ENCODE results near the gene EPS8L3.

EPS8L3 gene, protein sequence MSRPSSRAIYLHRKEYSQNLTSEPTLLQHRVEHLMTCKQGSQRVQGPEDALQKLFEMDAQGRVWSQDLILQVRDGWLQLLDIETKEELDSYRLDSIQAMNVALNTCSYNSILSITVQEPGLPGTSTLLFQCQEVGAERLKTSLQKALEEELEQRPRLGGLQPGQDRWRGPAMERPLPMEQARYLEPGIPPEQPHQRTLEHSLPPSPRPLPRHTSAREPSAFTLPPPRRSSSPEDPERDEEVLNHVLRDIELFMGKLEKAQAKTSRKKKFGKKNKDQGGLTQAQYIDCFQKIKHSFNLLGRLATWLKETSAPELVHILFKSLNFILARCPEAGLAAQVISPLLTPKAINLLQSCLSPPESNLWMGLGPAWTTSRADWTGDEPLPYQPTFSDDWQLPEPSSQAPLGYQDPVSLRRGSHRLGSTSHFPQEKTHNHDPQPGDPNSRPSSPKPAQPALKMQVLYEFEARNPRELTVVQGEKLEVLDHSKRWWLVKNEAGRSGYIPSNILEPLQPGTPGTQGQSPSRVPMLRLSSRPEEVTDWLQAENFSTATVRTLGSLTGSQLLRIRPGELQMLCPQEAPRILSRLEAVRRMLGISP
- total RNA-seq: 0 reads per million in 3 donors

DNA sequence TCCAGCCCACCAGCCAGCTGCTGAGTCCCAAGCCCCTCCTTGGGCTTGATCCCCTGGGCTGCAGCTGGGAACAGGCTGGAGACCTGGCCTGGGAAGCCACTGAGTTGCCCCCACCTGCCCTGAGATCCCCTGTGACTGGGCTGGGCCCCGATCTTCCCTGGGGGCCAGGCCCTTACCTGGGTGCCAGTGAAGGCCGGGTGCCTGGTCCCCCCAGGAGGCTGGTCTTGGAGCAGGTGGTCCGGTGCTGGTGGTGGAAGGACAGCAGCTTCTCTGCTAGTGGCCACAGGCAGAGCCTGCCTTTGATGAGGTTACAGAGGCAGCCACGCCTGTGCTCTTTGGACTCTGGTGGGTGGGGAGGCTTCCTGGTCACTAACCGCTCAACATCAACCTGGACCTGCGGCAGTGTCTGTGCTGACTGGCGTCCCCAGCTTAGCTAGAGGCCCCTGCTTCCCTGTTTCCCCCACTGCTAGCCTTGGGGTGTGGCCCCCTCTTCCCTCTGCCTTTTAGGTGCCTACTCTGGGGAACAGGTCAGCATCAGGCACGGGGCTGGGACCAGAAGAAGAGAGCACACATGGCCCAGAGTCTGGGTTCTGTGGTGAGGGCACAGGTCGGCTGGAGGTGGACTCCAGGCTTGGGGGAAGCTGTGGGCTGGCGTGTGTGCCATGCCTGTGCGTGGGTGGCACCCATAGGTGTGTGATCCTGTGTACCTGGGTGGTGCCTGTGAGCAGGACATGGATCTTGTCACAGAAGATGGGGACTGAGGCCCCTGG is at the start of gene EPS8L3:
Gene EPS8L3 (minus strand): TSS at position 278 of the 770 bp plus-strand sequence. CDS start 2,174 bp downstream, outside the sequence.
- DNase-seq: no peak
- H3K27me3 ChIP-seq (replicated peaks; ENCODE audit: control insufficient read depth, insufficient read depth, low read length, poor library complexity, severe bottlenecking): peaks cover 4% of the 10 kb centered on the region
- no peak within 1 kb of the TSS for H3K27ac ChIP-seq (ENCODE audit: insufficient read depth, low read length, poor library complexity, severe bottlenecking)
- H3K36me3 ChIP-seq (ENCODE audit: control insufficient read depth, insufficient read depth, low read length): no peaks in the 10 kb centered on the region
- no peaks in the 10 kb centered on the region for H3K4me1 ChIP-seq (ENCODE audit: control insufficient read depth, insufficient read depth, low read length, poor library complexity, severe bottlenecking)
- H3K9me3 ChIP-seq (ENCODE audit: control insufficient read depth, low read length): no peaks in the 10 kb centered on the region
- H3K4me3 ChIP-seq (ENCODE audit: insufficient read depth, low read depth, low read length, poor library complexity, severe bottlenecking): no peak within 1 kb of the TSS

DNA sequence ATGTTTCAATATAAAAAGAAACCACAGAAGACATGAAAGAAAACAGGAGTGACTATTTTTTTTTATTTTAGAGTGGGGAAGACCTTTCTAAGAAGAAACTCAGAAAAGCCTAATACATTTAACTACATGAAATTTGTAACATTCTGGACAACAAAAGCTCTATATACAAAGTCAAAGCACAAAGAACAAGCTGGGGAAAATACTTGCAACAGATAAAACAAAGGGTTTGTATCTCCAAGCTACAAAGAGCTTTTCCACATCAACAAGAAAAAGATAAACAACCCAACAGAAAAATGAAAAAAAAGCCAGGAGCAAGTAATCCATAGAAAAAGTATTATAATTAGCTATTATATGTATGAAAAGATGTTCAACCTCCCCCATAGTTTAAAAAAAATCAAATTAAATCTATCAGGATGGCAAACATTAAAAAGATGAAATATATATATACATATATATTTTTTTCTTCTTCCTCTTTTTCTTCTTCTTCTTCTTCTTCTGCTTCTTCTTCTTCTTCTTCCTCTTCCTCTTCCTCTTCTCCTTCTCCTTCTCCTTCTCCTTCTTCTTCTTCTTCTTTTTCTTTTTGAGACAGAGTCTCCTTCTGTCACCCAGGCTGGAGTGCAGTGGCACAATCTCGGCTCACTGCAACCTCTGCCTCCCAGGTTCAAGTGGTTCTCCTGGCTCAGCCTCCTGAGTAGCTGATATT is 49.1 kb upstream of the EPS8L3 start:
- H3K27me3 ChIP-seq (replicated peaks; ENCODE audit: control insufficient read depth, insufficient read depth, low read length, poor library complexity, severe bottlenecking): no peaks in the 10 kb centered on the region
- DNase-seq: no peak
- H3K4me1 ChIP-seq (ENCODE audit: control insufficient read depth, insufficient read depth, low read length, poor library complexity, severe bottlenecking): peaks cover 5% of the 10 kb centered on the region
- H3K27ac ChIP-seq (ENCODE audit: insufficient read depth, low read length, poor library complexity, severe bottlenecking): no peak overlapping the region
- H3K36me3 ChIP-seq (ENCODE audit: control insufficient read depth, insufficient read depth, low read length): no peaks in the 10 kb centered on the region
- H3K4me3 ChIP-seq (ENCODE audit: insufficient read depth, low read depth, low read length, poor library complexity, severe bottlenecking): no peak overlapping the region
- no peaks in the 10 kb centered on the region for H3K9me3 ChIP-seq (ENCODE audit: control insufficient read depth, low read length)

DNA sequence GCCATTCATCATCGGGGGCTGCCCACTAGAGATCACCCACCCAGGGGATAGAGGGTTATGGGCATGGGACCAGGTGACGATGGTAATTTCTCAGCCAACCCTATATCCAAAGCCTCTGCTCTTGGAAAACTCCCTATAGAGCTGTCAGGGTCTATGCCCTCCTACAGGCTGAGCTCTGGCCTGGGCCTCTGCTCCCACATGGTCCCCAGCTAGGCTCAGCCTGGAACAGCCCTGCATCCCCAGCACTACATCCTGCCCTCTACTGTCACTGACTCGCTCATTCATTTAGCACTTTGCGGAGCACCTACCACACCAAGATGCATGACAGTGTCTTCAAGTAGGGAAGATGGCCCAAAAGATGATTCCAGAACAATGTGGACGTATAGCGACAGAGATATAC is 45.0 kb upstream of the EPS8L3 start:
- H3K4me3 ChIP-seq (ENCODE audit: insufficient read depth, low read depth, low read length, poor library complexity, severe bottlenecking): no peak overlapping the region
- peaks cover 36% of the 10 kb centered on the region for H3K4me1 ChIP-seq (ENCODE audit: control insufficient read depth, insufficient read depth, low read length, poor library complexity, severe bottlenecking)
- no peaks in the 10 kb centered on the region for H3K36me3 ChIP-seq (ENCODE audit: control insufficient read depth, insufficient read depth, low read length)
- H3K9me3 ChIP-seq (ENCODE audit: control insufficient read depth, low read length): no peaks in the 10 kb centered on the region
- no peak overlapping the region for H3K27ac ChIP-seq (ENCODE audit: insufficient read depth, low read length, poor library complexity, severe bottlenecking)
- no peaks in the 10 kb centered on the region for H3K27me3 ChIP-seq (replicated peaks; ENCODE audit: control insufficient read depth, insufficient read depth, low read length, poor library complexity, severe bottlenecking)
- no peak for DNase-seq

DNA sequence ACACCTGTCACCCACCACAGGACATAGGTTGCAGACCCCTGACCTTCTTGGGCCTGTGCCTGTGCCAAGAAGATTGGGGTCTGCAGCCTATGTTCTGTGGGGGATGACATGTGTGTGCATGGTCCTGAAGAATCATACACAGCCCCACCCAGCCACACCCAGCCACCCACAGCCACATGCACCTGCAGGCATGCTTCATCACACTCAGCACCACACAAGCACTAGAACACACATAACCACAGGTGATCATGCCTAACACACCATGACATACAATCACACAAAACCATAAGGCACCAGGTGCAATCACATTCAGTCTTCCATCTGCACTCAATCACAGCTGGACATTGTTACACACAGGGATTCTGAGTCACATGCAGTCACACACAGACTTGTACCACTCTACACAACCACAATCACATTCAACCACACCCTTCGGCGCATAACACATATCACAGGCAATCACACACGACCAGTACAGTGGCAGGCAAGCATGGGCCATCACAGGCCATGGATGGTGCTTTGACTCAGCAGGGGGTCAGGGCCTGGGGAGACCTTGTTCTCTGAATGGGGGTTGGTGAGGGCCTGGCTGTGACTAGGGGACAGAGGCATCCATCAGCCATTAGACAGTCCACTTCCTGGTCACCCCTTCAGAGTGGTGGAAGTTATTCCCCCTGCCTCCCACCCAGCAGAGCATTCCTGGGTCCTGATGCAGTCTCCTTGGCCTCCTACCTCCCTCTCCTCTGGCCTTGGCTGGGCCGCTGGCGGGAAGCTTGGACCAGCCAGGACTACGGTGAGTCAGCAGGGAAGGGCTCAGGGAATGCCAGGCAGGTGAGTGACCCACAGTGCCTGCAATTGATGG is 44.3 kb upstream of the EPS8L3 start:
- Histone ChIP-seq H3K4me3 (ENCODE audit: insufficient read depth, low read depth, low read length, poor library complexity, severe bottlenecking) (no peak overlapping the region), H3K4me1 (ENCODE audit: control insufficient read depth, insufficient read depth, low read length, poor library complexity, severe bottlenecking) (peaks cover 42% of the 10 kb centered on the region), H3K36me3 (ENCODE audit: control insufficient read depth, insufficient read depth, low read length) (no peaks in the 10 kb centered on the region), H3K27ac (ENCODE audit: insufficient read depth, low read length, poor library complexity, severe bottlenecking) (no peak overlapping the region), H3K27me3 (replicated peaks; ENCODE audit: control insufficient read depth, insufficient read depth, low read length, poor library complexity, severe bottlenecking) (no peaks in the 10 kb centered on the region), H3K9me3 (ENCODE audit: control insufficient read depth, low read length) (no peaks in the 10 kb centered on the region)
- no peak for DNase-seq

DNA sequence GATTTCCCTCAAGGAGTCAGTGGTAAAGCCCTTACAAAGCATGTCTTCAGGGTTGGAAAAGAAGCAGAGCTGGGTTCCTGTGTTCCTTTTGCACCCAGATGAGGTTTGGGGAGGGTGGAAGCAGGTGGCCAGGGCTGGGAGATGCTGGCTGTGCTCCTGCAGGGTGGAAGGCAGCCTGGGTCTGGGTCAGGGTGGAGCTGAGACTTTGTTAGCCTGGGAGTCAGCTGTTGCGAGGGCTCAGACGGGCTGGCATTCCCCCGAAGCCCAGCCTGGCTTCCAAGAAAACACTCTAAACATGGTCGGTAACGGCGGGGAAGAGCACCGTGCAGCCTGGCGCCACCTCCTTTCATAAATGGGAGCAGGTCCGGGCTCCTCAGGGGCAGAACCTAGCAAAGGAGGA is 43.7 kb upstream of the EPS8L3 start:
- Histone ChIP-seq H3K9me3 (ENCODE audit: control insufficient read depth, low read length) (no peaks in the 10 kb centered on the region), H3K36me3 (ENCODE audit: control insufficient read depth, insufficient read depth, low read length) (no peaks in the 10 kb centered on the region), H3K4me1 (ENCODE audit: control insufficient read depth, insufficient read depth, low read length, poor library complexity, severe bottlenecking) (peaks cover 49% of the 10 kb centered on the region), H3K27ac (ENCODE audit: insufficient read depth, low read length, poor library complexity, severe bottlenecking) (no peak overlapping the region), H3K27me3 (replicated peaks; ENCODE audit: control insufficient read depth, insufficient read depth, low read length, poor library complexity, severe bottlenecking) (no peaks in the 10 kb centered on the region), H3K4me3 (ENCODE audit: insufficient read depth, low read depth, low read length, poor library complexity, severe bottlenecking) (no peak overlapping the region)
- DNase-seq: no peak

DNA sequence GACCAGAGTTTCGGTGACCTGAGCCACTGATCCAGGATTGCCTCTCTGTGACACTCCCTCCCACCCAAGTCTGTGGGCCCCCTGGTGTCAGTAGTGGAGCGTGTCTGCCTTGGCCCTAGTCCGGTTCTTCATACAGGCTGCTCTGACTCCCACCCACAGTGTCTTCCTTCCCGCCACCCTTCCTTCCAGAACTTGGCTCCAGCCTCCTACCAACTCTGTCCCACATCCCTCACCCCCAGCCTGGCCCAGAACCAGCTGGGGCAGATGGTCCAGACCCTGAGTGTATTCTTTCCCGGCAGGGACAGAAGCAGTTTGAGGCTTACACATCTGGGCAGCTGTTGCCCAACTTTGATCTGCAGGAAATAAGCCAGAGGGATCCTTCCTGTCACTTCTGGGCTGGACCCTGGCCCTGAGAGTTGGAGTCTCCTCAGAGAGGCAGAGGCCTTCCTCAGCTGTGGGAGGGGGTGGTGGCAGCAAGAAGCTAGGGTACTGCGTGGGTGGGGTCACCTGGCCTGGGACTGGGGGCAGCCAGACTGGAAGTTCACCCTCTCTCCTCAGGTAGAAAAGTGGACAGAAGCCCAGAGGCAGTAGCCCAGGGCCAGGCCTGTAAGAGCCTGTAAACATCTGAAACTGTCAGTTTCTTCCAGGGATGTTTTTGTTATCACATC is 43.1 kb upstream of the EPS8L3 start:
- no peak overlapping the region for H3K4me3 ChIP-seq (ENCODE audit: insufficient read depth, low read depth, low read length, poor library complexity, severe bottlenecking)
- H3K4me1 ChIP-seq (ENCODE audit: control insufficient read depth, insufficient read depth, low read length, poor library complexity, severe bottlenecking): peaks cover 54% of the 10 kb centered on the region
- H3K27me3 ChIP-seq (replicated peaks; ENCODE audit: control insufficient read depth, insufficient read depth, low read length, poor library complexity, severe bottlenecking): no peaks in the 10 kb centered on the region
- DNase-seq: no peak
- no peaks in the 10 kb centered on the region for H3K36me3 ChIP-seq (ENCODE audit: control insufficient read depth, insufficient read depth, low read length)
- no peak overlapping the region for H3K27ac ChIP-seq (ENCODE audit: insufficient read depth, low read length, poor library complexity, severe bottlenecking)
- no peaks in the 10 kb centered on the region for H3K9me3 ChIP-seq (ENCODE audit: control insufficient read depth, low read length)

DNA sequence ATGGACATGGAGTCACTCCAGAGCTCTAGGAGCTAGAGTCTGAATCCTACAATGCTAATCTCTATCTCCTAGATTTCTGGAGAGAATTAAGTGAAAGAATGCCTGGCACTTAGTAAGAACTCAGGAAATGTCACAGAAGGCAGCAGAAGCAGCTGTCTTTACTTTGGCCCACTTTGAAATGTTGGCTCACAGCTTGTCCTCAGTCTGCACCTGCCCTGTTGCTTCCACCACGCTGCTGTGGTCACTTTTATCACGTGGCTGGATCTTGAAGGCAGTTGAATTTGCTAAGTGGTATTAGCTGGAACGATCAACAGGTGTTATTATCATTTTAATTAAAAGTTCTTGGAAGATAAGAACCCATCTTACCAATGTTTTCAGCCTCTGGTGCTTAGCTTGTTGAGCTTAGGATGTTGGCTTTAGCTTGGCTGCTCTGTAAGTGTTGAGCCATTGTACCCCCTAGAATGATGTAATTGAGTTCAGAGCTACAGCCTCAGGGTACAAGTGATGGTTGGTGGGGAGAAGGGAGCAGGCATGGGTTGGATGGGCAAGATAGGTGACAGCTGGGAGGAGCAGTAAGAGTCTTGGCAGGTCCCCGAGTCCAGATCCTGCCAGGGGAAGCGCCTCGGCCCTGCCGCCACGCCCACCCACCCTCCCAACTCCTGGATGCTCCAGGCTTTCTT is 41.9 kb upstream of the EPS8L3 start:
- no peaks in the 10 kb centered on the region for H3K9me3 ChIP-seq (ENCODE audit: control insufficient read depth, low read length)
- no peaks in the 10 kb centered on the region for H3K27me3 ChIP-seq (replicated peaks; ENCODE audit: control insufficient read depth, insufficient read depth, low read length, poor library complexity, severe bottlenecking)
- no peak overlapping the region for H3K4me3 ChIP-seq (ENCODE audit: insufficient read depth, low read depth, low read length, poor library complexity, severe bottlenecking)
- no peaks in the 10 kb centered on the region for H3K36me3 ChIP-seq (ENCODE audit: control insufficient read depth, insufficient read depth, low read length)
- no peak for DNase-seq
- no peak overlapping the region for H3K27ac ChIP-seq (ENCODE audit: insufficient read depth, low read length, poor library complexity, severe bottlenecking)
- H3K4me1 ChIP-seq (ENCODE audit: control insufficient read depth, insufficient read depth, low read length, poor library complexity, severe bottlenecking): peaks cover 64% of the 10 kb centered on the region

DNA sequence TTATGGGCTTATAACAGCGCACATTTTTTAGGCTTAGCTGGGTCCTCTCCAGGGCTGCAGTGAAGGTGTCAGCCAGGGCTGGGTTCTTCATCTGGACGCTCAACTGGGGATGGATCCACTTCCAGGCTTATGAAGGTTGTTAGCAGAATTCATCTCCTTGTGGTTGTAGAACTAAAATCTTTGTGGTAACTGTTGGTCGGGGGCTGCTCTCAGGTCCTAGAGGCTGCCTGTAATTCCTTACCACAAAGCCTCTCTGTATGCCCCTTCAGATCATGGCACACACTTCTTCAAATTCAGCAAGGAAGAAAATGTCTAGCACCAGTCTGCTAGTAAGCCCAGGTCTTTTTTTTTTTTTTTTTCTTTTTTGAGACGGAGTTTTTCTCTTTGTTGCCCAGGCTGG is 40.9 kb upstream of the EPS8L3 start:
- Histone ChIP-seq H3K9me3 (ENCODE audit: control insufficient read depth, low read length) (no peaks in the 10 kb centered on the region), H3K27ac (ENCODE audit: insufficient read depth, low read length, poor library complexity, severe bottlenecking) (no peak overlapping the region), H3K4me1 (ENCODE audit: control insufficient read depth, insufficient read depth, low read length, poor library complexity, severe bottlenecking) (peaks cover 68% of the 10 kb centered on the region), H3K27me3 (replicated peaks; ENCODE audit: control insufficient read depth, insufficient read depth, low read length, poor library complexity, severe bottlenecking) (no peaks in the 10 kb centered on the region), H3K4me3 (ENCODE audit: insufficient read depth, low read depth, low read length, poor library complexity, severe bottlenecking) (no peak overlapping the region), H3K36me3 (ENCODE audit: control insufficient read depth, insufficient read depth, low read length) (no peaks in the 10 kb centered on the region)
- DNase-seq: no peak

Data from effector memory CD4-positive, alpha-beta T cell (primary cell).